DMS114 treated with DMSO at 0.1 percent for 48 hours (cell line): ENCODE results near the gene SCUBE1.

Source experiments
- DNase-seq: peaks from one replicate; lab custom pipeline; 2025; ENCODE audit not compliant: unreplicated experiment; lab: John Stamatoyannopoulos, UW

Gene SCUBE1

DNA sequence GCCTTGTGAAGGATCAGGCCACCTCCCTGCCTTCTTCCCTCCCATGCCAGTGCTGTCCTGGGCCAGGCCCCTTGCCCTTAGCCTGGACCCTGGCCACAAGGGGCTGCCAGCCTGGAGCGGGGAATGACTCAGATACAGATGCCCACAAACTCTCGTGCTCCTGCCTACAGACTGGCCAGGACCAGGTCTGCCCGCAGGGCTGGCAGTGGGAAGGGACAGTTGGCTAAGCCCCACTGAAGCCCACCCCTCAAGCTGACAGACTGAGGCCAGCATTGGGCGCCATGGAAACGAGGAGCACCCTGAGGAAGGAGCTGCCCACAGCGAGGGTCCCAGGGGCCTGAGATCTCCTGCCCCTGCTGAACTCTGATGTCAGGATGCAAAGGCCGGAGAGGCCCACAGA is 14.1 kb downstream of the SCUBE1 start:
- DNase-seq = no peak

DNA sequence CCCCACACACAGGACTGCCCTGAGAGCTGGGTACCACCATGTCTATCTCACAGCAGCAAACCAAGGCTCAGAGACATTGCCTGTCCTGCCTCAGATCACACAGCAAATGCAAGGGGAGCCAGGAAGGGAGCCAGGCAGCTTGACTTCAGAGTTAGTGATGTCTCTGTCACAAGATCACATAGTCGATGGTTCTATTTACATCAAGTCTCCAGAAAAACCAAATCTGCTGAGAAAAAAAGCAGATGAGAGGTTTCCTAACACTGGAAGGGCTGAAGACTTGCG is 16.1 kb downstream of the SCUBE1 start:
- DNase-seq = no peak

DNA sequence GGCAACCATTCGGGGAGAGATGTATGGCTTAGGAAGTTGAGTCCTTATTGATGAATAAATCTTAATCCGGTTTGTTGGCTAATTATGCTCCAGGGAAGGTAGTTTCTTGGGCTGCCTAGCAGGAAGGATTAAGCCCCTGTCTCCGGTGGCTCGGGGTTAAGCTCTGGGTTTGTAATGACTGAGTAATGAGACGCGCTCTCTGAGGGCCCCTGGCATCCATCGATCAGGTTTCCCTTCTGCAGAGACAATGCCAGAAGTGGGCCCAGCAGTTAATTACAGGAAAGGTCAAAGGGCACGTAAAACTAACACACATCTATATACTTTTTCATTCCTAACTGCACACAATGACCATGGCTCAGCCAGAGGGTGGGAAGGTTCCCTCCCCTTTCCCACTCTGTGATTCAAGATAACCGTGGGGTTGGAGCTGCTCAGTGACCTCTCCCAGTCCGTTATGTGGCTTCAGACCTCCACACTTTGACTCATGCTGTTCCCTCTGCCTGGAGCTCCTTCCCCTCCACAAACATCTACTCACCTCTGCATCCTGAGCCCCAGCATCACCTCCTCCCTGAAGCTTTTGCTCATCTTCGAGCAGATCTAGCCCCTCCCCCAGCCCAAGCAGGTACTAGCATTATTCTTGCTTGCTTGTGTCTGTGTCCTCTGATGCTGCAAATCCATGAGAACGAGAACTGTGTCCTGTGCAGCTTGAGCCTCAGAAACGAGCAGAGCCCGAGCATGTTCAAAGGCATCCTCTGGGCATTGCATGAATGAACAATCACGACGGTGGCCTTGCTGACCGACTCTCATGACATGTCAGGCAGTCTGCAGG is 16.6 kb downstream of the SCUBE1 start:
- no peak for DNase-seq

DNA sequence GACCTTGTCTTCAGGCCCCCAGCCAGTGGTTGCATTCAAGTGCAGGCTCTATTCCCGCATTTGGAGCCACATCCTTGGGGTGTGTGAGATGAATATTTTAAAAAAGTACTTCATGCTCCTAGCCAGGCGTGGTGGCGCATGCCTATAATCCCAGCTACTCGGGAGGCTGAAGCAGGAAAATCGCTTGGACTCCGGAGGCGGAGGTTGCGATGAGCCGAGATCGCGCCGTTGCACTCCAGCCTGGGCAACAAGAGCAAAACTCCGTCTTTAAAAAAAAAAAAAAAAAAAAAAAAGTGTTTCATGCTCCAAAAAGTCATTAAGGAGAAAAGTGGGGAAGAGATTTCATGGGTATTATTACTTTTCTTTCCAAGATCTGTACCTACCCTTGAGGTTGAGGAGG is 18.0 kb downstream of the SCUBE1 start:
- no peak for DNase-seq

DNA sequence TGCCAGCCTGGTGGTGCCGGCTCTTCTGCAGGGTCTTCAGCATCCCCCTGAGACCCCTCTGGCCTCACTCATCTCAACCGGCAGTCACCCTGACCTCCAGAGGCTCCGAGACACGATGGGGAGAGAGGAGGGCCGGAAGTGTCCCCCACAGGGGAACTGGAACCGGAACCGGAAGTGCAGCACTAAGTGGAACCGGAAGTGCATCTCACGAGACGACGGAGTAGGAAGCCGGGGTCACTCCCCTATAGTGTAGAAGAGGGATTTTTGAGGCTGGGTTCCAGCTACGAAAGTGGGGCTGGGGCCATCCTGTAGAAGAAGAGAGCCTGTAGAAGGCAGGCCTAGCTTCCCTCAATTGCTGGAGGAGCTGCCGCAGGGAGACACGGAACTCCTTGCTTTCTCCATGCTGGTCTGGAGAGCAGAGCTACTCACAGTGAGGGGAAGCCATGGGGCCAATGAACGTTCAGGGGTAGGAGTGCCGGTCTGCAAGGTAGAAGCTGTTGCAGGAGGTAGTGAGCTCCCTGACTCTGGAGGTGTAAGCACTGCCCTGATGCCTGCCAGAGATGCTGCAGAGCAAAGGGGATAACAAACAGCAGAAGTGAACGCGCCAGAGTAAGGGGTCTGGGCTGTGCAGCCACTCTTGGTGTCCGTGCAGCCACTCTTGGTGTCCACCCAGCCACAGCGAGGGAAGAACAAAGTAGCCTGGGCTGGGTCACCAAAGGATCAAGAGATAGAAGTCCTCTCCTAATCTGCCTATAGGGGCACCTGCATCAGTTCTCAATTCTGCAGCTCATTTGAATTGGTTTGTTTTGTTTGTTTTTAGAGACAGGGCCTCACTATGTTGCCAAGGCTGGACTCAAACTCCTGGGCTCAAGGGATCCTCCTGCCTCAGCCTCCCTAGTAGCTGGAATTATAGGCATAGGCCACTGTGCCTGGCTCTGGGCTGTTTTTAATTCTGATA is 21.9 kb downstream of the SCUBE1 start:
- no peak for DNase-seq

DNA sequence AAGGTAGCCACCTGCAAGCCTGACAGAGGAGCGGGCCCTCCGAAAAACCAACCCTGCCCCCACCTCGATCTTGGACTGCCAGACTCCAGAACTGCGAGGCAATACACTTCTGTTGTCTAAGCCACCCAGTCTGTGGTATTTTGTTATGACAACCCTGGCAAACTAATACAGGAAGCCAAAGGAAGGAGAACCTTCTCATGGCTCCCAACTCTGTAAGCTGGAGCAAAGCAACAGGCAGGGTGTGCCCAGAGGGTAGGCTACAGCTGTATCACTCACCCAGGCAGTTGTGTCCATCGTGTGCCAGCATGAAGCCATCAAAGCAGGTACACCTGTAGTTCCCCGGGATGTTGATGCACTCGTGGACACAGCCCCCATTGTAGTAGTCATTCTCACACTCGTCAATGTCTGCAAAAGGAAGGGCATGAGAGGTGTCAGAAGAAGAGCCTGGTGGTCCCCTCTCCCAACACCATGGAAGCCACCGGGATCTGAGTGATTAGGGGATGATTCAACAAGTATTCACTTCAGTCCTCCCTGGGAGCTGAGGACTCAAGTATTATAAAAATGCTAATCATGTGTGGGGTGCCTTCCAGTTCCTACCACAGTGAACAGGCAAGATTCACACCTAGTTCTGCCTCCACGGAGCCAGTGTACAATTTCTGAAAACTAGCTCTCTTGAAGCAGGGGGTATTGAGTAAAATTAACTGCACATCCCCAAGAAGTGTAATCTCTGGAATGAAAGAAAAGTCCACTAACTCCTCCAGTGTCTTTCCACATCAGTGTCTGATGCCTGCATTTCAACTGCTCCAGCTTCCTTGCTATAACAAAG is 23.3 kb downstream of the SCUBE1 start:
- DNase-seq = no peak

DNA sequence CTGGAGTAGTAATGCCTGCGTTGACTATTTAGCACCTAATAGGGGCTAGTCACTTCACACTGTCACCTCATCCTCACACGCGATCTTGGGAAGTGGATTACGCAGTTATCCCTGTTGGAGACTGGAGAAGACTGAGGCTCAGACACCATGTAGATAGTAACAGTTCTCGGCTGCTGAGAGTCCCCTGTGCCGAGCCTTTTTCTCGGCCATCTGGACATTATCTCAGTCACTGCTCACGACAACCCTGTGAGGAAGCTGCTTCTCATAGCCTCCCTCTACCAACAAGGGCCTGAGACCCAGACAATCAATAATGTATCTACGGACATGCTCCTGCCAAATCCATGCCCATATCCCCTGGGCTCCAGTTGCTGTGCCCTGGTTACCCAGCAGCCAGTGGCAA is 25.9 kb downstream of the SCUBE1 start:
- no peak for DNase-seq

DNA sequence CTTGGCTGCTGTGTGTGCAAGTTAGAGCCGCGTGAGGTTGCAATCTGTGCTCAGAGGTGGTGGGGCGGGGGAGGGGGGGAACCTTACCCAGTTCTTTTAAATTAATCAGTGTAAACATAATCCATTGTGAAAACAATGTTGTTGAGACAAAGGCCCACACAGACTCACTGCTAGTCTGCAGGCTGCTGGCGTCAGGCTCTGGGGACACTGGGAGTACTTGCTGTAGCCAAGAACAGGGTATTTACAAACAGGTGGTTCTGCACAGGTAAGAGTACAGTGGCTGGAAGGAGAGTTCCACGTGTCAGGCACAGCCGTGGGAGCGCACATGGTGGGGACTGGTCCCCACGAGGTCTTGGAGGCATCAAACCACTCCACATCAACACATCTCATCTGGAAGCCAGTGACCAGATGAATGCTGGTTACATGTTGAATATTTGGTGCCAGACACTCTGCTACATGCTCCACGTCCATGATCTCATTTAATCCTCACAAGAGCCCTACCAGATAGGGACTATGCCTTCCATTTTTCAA is 27.4 kb downstream of the SCUBE1 start:
- no peak for DNase-seq

DNA sequence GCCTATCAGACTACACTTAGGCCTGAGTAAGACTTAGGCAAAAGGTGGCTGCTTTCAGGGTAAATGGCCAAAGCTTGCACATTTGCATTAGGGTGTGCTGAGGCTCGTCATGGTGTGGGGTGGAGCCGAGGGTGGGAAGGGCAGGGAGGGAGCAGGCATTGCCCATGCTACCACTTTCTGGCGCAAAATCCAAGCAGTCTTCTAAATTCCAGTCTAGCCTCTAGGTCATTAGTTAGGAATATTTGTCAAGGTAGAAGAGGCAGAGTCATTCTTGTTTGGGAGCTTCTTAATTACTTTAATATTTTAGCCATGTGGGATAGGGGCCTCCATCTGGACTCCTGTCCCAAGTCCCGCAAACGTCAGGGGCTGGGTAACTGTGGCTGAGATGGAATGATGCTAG is 28.6 kb downstream of the SCUBE1 start:
- no peak for DNase-seq

DNA sequence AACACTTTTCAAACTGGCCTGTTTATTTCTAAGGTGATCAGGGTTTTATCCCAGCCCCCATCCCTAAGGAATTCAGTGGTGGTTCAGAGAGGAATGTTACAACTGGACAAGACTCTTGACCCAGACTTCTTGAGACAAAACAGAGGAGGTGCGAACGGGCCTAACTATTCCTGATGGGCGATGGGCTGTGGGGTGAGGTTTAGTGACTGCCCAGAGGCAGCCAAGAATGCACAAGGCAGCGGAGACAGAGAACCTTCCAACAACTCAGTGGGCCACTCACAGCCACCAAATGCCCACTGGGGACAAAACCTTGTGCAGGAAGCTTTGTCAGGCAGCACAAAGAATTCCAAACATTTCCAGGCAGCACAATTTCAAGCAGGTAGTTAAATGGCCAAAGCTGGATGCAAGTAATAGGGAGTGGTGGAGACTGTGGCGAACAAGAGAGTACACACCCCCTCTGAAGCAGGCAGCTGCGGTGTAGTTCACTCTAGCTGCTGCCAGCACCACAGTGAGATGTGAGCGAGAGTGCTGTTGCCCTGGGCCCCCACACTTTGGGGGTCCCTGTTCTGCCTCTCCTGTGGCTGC is 29.2 kb downstream of the SCUBE1 start:
- no peak for DNase-seq

DNA sequence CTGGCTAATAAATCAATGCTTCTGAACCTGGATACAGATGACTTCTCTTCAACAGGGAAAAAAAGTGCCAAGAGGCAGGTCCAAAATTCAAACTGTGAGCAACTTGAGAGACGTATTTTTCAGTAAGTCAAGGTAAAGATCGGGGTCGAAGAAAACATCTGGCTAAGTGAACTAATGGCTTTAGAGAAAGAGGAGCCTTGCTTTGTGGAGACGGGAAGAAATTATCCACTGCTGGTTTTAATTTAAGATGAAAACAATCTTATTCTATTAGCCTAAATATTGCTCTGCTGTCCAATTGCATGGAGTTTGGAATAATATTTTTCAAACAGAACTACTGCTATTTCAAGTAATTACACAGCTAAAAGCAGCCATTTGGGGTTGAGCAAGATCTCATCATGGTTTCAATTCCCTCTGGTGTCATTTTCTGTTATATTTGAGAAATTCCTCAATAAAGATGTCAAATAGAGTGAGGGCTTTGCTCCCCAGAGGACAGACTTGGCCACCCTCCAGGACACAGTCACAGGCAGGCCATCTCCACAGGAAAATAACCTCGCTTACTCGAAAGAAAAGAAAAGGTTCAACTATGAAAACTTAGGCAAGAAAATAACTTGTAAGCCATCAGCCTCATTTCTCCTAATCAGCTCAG is 29.8 kb downstream of the SCUBE1 start:
- DNase-seq = no peak

DNA sequence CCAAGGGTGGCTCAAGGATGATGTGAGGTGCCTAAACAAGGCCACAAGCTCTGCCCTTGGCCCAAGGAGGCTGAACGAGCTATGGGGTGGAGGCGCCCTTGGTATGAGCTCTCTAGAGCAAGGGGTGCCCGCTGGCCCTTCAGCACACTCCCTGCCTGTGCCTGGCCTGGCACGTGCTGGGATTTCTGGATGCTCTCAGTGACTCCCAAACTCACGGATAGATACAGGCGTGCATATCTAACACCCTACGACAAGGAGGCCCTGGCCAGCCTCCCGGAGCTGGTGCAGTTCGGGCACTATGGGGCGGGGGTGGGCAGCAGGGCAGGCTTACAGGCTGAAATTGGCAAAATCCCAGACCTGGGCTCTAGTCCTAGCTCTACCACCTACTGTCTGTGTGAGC is 30.6 kb downstream of the SCUBE1 start:
- no peak for DNase-seq

DNA sequence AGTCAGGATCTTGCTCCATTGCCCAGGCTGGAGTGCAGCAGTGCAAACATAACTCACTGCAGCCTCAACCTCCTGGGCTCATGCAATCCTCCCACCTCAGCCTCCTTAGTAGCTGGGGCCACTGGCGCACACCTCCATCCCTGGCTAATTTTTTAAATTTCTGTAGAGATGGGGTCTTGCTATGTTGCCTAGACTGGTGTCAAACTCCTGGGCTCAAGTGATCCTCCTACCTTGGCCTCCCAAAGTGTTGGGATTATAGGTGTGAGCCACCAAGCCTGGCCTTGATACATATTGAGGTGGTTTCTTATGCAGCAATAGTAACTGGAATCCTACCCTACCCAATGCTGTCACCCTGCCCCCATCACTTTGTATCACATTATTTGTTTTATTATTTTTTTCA is 32.4 kb downstream of the SCUBE1 start:
- DNase-seq = no peak

DNA sequence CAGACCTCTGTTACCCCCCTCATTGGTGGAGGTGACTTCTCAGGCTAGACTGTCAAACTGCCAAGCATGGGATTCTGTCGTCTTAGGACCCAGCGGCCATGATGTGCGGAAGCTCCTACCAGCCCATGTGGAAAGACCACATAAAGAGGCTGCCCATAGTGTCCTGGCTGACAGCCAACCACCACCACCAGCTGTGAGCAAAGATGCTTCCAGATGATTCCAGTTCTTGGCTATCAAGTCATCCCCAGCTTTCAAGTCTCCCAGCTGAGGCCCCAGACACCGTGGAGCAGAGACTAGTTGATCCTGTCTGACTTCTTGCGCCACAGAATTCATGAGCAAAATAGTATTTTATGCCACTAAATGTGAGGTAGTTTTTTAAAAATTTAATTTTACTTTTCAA is 32.9 kb downstream of the SCUBE1 start:
- no peak for DNase-seq

DNA sequence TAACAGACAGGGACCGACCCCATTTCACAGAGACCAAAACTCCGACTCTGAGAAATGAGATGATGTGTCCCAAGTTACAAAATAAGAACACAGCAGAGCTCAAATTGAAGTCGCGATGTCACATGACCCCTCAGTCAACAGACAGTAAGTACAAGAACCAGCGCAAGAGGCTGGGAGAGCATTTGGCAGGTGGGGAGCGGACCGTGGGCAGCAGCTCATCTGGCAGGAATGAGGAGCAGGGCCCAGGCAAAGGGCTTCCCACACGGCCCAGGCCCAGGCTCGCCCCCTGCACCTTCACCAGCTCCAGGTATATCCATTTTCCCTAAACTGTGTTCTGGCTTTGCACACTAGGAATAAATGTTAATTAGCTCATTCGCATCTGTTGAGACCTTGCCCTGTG is 34.3 kb downstream of the SCUBE1 start:
- no peak for DNase-seq

DNA sequence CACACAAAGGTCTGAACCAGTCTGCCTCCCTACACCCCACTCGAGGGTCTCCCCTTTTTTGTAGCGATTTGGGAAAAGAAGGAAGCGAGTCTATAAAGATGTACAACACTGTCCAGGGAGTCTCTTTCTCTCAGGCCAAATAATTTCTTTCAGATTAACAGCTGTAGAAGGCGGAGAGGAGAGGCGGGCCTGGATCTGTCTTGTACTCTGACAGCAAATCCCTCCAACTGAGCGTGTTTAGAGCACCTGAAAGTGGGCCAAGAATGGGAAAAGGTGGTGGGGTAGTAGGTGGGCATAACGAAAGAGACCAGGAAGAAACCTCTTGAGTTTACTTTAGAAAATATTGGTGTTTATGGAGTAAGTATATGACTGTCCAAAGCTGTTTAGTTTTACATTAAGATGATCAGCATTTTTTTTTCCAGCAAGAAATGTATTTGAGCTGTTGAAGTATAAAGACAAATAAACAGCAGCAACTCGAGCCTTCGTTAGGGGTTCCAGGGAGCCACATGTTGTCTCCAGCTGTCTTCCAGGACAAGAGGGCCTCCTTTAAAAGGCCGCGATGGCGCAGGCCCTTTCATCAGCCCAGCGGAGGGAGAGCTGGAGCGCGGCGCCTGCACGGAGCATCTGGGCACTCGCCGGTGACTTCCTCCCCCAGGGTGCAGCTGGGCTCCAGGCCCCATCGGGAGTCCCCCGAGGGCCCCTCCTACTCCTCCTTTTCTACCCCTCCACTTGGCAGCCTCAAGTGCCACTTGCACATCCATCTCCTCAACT is 34.9 kb downstream of the SCUBE1 start:
- DNase-seq = no peak

DNA sequence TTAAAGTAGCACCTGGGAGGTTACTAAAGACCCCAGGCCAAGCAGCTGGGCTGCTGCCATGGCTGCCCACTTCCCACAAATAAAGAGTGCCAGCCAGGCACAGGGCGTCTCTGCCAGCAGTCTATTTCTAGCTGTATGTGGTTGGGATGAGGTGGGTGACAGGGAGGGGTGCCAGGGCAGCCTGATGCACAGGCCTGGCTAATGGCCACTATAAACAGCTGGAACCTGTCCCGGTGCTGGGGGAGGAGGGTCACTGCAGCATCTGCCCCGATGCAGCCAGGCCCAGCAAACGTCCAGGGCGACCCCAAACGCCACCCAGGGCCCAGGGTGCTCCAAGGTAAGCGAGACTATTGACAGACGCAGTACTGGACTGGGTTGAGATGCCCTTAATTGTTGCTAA is 37.4 kb downstream of the SCUBE1 start:
- DNase-seq = no peak

DNA sequence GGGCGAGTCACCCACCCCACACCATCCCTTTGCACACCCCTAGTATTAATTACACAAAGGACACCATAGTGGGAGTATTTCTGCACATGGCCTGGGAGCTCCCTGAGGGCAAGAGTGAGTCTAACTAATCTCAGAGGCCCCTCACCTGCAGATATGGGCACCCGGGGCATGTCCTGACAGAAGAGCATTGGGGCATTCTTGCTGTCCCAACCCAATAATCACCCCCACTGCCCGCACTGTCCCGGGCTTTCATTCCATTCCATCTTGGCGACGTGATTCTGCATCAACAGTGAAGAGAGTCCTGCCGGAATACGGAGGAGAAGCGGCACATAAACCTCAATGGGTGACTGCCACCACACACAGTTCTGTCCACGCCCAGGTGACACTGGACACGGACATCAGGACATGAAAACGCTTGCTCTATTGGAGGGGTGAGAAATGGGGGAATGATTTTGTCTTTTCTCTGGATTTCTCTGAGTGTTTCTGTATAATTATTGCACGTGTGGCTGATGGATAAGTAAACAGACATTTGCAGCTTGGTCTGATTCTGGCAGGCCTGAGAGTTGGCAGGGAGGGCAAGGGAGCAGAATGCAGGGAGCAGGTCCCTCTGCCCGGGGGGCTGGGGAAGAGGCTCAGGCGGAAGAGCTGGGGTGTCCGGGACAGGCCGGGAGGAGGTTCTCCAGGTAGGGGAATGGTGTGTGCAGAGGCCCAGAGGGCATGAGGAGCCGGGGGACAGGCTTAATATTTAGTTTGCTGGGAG is 38.2 kb downstream of the SCUBE1 start:
- DNase-seq = no peak

DNA sequence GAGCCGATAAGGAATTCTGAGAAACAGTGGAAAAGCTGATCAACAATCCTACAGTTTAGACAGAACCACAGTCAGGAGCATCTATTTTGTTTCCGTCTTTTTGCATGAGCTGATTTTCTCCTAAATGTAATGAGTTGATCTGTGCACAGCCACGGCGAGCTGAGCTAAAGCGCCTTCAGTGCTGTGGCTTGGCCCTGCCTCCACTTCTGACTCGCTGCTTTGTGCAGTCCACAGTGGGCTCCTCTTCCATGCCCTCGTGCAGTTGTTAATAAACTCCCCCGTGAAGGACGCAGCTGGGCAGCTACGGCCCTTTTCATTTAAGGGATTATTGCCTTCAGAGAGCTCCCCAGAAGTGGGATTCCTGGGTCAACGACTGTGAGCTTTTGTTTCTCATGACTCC is 39.4 kb downstream of the SCUBE1 start:
- no peak for DNase-seq
